NCI-H510A treated with DMSO at 0.1 percent for 48 hours (cell line): ENCODE results near the gene NOL4L.
A peak's percentile ranks its signal among the peaks of the same experiment; 100 is the strongest.

Experiments used
- DNase-seq: peaks from one replicate; lab custom pipeline; 2025; lab: John Stamatoyannopoulos, UW

The NOL4L gene

DNA sequence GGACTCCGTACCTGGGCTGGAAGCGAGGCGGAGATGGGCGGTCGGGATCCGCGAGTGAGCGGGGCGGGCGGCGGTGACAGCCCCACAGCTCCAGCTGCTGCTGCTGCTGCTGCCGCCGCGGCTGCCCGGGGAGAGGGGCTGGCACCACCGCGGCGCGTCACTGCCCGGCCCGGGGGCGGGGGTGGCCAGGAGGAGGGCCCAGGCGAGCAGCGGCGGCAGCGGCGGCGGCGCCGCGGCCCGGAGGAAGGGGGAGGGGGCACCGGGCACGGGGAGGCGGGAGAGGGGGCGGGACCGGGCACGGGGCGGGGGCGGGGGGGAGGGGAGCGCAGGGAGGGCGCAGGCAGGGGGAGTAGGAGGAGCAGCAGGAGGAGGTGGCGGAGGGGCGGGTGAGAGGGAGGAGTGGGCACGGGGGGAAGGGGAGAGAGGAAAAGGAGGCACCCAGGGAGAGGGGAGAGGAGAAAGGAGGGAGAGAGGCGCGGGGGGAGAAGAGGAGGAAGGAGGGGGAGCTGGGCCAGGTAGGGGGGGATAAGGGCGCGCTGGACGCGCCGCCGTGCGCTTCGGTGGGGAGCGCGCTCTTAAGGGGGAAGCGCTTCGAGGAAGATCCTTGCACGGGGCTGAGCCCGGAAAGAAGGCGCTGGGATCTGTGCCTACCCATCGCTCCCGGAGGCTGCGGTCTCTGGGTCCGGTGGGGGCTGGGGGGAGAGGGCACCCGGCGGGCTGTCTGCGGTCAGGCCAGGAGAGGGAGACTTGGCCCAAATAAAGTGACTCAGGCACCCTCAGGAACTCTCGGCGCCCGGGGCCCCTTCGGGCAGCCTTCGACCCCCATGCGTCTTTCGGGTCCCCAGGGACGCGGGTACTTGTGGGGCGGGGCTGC lies 101.5 kb downstream of the NOL4L start:
- peak; percentile 92 for DNase-seq

DNA sequence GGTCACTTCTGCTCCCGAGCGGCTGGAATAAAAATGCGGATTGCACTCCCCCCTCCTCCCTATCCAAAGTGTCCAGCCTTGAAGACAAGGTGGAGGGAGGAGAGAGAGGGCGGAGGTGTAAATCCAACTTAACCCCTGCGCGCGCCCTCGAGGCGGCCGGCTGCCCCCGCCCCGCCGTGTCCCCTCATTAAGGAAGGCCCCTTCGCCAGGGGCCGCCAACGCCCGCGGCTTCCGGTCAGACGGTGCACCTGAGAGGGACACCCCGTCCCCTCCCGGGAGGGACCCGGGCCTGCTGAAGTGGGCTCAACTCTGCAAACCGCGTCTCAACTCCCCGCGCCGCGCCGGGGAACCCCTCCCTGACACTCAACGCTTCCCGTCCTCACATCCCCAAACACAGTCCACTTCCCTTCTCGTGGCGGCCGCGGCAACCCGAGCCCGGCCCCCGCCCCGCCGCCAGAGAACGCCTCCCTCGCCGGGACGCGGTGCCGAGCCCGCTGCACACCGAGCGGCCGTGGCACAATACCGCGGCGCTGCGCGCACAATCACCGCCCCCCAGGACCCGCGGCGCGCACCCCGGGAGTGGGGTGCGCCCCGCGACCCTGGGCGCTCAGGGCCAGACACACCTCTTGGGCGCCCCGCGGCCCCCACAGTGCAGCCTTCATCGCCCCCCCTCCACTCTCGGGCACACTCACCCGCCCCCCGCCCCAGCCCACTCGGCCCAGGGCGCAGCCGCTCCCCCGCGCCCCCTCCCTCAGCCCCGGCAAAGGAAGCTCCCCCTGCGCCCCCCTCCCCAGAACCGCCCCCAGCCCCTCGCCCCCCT lies 102.5 kb downstream of the NOL4L start:
- peak; percentile 37 for DNase-seq

DNA sequence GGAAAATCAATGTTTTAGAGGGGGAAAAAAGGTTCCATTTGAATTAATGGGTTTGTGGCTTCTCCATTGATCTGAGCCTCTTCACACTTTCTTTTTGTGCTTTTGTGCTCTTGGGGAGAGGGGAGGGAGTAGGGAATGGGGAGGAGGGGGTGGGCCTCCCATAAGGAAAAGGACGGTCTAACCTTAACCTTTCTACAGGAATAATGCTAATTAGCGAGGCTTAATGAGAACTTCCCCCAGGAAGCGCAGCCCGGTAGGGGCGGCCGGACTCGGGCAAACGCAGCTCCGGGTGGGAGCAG lies 103.0 kb downstream of the NOL4L start:
- DNase-seq: no peak

DNA sequence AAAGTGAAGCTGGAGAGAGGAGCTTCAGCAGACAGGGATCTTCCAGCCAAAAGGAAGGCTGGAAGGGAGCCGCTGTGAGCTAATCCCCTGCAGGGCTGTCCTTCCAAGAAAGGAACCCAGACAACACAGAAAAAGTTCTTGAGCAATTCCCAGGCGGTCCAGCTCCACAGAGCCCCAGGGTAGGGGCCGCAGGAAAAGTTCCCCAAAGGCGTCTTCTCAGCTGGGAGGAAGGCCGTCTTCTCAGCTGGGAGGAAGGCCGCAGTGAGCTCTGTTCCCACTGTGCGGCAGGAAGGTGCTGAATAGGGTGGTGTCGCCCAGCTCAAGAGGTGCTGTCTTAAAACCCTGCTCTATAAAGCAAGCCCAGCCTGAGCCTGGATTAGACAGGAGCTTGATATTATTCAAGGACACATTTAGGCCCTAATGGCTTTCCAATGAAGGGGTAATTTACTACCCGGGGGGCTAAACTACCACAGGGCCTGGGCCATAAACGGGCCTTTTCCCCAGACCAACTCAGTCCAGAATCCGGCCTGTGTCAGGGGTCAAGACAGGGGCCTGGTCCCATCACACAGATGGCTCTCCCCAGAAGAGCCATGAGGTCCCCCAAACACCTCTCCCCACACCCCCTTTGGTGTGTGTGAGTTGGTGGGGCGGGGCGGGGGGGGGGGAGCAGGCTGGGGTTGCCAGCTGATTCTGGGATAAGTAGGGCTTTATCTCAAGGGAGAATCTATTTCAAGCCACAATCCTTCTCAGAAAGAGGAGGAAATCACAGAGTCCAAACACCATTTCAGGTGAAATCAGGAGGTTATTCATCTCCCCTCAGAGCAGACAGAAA lies 103.6 kb downstream of the NOL4L start:
- no peak for DNase-seq

DNA sequence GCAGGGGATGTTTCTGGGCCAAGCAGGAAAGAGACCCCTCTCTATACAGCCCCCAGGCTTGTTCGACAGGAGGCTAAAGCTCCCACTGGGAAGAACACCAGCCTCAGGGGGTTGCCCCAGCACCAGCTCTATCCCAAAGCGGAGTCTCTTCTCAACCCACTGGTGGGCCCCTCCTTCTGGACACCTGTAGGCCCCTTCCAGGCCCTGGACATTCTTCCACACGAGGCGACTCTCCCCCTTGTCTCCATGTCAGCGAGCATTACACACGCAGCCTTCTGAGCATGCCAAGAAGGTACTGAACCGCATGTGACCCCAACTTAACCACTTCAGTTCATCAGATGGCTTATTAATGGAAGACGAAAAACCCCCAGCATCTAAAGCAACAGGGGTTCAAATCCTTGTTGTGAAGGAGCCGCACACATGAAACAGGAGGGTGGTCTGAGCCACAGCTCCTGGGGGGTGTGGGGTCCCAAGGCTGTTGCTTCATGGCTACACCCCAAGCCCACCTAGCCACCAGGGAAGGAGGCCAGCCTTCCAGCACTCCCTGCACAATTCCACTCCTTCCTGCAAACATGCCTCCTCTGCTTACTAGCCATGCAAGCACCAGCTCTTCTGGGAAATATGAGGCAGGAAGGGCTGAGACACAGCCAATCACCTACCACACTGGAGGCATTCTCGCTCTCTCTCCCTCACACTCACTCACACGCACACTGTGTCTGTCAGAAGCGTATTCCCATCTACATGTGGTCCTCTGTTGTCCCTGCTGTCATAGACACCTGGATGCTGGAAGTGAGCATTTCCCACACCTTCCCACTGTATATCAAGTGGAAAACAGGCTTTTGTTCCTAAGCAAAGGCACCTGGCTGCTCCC lies 104.5 kb downstream of the NOL4L start:
- DNase-seq: no peak

DNA sequence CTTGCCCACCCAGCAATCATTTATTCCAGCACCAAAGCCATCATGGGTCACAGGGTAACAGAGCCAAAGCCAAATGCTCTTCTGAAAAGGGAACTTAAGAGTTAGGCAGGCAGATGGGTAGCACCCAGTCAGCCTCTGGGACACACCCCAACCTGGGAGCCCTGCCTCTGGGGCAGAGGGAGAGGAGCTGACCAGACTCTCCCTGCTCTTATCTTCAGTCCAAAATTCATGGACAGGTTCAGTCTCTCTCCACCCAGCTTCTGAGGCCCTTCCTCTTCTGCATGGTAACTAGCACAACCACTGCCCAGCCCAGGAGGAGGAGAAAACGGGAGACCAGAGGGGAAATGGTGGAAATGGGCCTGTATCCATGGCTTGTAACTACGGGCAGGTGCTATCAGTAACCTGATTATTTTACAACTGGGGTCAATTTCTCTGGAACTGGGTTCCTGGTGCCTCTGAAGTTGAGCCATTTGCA lies 105.4 kb downstream of the NOL4L start:
- no peak for DNase-seq

DNA sequence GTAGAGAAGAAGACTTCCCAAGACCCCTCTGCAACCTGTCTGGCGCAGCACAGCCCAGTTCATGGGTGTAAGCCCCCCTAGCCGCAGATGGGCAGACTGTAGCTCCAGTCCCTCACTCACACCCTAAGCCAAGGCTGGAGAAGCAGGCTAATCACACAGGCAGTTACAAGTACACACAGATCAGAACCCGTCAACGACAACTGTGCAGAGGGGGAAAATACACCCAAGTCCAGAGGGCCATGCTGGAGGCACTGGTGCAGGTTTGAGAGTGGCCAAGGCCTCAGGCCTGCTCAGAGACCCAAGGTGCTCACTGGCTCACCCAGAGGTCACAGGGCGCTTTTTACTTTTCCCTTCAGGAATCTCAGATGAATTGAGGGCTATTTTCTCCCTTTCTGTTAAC lies 106.1 kb downstream of the NOL4L start:
- DNase-seq: no peak

DNA sequence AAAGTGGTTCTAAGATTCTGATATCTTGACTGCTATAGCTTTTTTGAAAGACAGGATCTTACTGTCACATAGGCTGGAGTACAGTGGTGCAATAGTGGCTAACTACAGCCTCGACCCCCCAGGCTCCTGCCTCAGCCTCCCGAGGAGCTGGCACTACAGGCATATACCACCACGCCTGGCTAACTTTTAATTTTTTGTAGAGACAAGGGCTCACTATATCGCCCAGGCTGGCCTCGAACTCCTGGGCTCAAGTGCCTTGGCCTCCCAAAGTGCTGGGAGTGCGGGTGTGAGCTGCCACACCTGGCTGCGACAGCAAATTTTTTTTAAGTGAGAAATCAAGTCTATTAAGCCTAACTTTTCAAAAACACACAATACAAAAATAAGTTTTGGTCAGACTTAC lies 106.6 kb downstream of the NOL4L start:
- no peak for DNase-seq

DNA sequence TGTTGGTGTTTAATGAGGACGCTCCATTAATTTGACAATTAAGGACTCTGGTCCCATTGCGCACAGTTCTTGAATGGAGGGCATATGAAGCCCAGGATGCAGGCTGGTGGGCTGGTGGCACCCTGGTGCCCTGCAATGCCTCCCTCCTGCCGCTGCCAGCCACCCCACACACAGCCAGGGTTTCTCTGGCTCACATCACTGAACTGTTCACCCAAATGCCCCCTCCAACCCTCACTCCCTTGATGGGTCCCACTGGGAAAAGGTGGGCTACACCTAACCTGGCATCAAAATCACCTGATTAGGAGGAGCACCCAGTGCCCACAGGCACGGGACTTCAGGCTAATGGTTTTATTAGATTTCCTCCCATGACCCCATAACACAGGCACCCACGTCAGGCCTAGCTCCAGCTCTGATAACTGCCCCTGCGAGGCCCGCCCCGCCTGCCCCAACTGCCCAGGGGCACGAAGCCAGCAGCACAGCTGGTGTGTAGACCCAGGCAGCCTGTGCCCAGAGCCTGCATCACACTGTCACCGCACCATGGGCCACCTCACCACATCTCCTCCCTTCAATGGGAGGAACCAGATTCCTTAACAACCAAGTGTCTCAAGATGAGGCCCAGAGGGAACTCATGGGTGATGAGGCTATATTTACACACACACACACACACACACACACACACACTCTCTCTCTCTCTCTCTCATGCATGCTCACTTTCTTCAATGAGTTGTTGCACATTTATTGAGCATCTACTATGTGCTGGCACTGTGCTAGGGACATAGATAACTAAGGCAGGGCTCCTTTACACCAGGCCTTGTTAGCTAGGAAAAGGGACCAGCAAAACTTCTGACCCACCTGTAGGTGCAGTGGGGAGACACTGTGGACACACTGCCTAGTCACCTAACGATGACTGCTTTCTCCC lies 107.3 kb downstream of the NOL4L start:
- DNase-seq: no peak

DNA sequence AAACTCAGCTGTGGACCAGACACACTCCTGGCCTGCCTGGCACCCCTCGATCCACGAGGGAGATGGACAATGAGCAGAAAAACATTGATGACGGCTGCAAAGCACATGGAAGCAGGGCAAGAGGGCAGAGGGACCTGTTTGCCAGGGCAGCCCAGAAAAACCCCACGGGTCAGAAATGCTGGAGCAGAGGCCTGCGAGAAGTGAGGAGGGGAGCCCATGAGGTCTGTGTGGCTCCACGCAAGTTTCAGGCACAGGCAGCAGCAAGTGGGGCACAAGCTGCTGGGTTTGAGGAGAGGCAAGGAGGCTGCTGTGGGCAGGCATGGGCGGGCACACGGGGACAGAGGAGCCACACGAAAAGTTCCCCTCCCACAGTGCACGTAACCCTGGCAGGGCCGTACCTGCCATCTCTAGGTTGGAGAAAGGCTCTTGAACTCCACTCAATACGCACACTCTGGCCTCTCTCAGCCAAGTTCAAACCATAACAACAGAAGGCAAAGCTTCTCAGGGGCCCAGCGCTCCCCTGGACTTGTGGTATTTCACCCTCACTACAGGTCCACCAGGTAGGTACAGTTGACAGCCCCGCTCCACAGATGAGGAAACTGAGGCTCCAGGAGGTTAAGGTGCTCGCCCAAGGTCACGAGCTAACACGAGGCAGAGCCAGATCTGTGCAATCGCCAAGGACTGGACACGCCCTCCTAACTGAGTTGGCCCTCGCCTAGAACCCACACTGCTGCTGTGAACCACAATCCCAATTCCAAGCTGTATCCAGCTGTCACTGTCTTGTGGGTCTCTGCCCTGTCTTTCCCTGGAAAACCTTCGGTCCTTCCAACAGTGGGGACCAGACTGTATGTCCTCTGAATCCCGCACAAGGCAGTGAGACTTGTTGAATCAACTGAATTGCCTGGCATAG lies 108.2 kb downstream of the NOL4L start:
- DNase-seq: no peak

DNA sequence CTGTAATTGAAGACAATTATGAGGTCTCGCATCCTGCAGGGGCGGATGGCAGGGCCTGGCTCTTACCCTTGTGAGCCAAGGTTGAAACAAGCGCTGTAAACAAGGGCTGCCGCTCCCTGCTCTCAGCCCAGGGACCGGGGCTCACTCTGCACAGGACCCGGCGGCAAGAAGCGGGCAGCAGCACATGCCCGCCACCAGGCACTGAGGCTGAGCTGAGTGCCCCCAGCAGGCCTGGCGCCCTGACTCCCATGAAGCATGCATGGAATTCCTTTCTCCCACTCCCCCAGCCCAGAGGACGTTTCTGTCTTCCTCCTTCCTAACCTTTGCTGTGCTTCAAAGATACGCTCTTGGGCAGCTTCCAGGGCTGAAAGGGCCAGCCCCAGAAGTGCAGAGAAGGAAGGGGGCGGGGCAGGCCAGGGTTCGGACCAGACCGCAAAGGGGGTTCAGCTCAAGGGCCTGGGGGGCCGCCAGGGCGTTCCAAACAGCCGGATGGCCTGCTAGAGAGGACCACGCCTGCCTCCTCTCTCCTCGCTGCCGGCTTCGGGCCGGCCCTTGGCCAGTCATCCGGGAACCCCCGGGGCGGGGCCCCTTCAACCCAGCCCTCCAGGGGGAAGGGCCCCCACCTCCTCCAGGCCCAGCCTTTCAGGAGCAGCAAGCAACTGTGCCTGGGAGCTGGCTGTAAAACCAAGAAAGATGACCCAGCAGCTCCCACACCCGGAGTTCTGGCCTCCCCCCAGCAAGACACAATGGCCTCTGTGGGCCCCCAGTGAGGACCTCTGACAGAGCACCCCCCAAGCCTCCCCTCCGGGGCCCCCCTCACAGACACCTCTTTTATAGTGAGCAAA lies 109.9 kb downstream of the NOL4L start:
- DNase-seq: peak; percentile 27

DNA sequence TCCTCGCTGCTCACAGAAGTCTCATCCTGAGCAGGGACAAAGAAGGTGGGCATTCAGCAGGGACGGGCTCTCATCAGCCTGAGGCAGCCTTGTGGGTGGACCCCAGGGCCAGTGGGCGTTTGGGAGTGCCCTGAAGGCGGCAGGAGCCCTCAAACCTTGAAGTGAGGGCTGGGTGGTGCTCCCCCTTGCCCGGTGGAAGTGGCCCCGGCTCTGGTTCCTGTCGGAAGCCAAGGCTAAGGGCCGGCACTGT lies 110.5 kb downstream of the NOL4L start:
- DNase-seq: no peak

DNA sequence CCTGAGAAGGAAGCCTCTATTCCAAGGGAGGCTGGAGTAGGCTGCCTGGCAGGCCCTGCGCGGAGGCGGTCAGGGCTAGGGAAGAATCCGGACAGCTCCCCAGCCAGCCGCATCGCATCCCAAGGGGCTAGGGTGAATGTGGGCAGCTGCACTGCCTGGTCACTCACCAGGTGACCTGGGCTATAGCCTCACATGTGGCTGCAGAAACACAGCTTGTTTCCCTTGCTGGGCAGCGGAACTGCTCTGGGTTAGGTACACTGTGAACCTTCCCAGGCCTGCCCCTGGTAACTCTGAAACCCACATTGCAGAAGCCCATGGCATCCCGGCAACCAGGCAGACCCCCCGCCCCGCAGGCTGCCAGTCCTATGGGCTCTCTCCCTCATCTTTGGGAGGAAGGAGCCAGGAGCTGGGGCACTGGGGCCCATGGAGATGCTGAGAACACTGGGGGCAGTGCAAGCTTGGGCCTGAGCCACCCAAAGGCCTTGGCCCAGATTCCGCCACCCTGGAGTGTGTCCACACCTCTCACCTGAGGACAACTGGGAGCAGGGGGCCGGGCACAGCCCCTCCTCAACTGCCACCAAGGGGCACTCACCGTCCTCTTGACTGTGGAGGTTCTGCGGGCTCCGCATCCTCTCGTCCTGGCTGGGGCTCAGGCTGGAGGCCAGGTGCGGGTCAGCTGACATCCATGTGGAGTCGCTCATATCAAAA lies 111.0 kb downstream of the NOL4L start:
- DNase-seq: no peak

DNA sequence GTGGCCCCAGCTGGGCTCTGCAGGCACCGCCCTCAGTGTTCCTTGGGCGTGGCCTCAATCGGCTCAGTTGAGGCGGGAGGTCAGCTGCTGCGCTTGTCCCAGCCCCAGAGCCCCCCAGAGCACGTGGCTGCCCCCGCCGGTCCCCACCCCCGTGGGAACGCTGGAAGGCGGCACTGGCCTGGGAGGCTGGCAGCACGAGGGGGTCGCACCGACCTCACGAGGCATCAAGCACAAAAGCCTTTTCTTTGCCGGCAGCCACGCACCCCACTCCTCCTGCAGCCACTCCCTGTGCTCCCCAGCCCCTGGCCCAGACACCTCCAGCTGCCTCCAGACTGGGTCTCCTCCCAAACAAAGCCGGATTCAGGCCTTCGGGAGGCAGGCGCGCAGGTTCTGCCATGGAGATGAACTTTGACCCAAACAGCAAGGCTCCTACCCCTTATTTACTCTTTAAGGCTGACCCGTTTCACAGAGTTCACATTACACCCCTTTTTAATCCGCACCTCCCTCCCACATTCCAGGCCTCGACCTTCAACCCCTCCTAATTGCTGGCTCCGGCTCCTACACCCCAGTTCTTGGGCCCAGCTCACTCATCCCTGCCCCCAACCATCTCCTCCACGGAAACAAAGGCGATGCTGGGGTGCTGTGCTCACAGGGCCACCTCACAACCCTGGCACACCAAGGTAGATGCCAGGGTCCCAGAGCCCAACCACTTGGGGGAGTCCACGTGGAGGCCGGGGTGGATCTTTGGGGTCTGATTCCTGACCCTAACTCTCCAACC lies 111.7 kb downstream of the NOL4L start:
- DNase-seq: no peak

DNA sequence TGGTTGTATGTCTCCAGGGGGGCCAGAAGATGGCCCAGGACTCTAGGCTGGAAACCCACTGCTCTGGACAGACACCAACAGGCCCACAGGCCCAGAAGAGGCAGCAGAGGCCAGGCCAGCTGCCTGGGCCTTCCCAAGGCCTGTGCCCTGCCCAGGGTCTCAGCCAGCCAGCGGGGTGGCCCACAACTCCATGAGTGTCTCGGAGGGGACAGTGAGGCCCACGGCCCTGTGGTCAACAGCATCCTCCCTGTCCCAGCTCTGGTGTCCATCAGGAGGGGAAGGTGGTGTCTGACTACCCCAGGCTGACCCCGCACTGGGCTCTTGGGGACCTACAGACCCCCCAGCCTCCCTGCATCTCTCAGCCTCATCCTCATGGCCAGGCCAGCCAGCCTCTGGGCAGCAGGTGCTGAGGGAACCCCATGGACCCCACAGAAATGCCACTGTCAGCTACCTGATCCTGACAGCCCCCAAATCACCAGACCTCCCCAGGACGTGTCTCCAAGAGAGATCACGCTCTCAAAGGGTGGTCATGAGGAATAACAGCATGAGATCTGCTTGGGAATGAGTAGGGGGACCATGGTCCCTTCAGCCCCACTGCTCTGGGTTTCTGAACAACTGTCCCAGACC lies 112.4 kb downstream of the NOL4L start:
- DNase-seq: no peak

DNA sequence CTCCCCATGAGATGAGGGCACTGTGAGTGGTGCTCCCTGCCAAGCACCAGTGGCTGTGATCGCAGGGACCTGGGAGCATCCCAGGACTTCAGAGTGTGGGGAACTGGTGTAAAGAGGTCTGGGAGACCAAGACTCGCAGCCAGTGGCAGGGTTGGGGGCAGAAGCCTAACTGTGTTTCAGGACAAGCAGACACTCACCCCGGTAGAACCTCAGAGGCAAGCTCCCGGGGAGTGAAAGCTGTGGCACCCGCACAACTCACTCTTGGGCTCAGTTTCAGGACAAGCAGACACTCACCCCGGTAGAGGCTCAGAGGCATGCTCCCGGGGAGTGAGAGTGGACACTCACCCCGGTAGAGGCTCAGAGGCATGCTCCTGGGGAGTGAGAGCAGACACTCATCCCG lies 114.2 kb downstream of the NOL4L start:
- no peak for DNase-seq
